Cerebellar nuclear complex (tissue), 1 donor: ENCODE data around the gene LHX1.

Experiments
- DNase-seq, 2 experiments: peaks; one replicate each; lab custom pipeline; 2025; lab: John Stamatoyannopoulos, UW

Gene LHX1

GRCh38 chr17:36939052-36939801 is 2.0 kb downstream of the LHX1 start:
- no peak for DNase-seq

- no peak for DNase-seq
Observed at GRCh38 chr17:36939802-36940312, 2.6 kb downstream of the LHX1 start.

DNA sequence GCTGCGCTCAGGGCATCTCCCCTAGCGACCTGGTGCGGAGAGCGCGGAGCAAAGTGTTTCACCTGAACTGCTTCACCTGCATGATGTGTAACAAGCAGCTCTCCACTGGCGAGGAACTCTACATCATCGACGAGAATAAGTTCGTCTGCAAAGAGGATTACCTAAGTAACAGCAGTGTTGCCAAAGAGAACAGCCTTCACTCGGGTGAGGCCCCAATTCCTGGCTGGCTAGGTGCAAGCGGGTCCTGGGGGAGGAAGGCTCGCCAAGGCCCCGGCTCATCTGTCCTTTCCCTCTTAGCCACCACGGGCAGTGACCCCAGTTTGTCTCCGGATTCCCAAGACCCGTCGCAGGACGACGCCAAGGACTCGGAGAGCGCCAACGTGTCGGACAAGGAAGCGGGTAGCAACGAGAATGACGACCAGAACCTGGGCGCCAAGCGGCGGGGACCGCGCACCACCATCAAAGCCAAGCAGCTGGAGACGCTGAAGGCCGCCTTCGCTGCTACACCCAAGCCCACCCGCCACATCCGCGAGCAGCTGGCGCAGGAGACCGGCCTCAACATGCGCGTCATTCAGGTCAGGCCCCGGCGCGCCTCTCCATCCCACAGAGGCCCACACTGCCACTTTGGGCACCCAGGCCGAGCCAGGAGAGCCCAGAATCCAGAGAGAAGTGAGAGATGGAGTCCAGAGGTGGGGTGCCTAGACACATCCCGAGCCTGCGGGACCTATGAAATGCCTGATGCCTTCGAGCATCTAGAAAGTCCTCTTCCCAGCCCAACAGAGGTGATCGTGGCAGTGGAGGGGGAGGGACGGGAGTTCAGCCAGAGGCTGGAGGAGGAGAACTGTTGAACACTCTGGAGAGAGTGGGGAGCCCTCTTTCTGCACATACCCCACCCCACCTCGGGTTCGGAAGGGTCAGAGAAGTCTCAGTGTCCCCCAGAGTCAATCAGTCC is 3.3 kb downstream of the LHX1 start:
- DNase-seq = no peak

- no peak for DNase-seq
Observed at GRCh38 chr17:36941265-36942010, 4.2 kb downstream of the LHX1 start.

GRCh38 chr17:36942019-36942599 is 4.8 kb downstream of the LHX1 start:
- DNase-seq = no peak

- DNase-seq = no peak
Observed at GRCh38 chr17:36942631-36943125, 5.4 kb downstream of the LHX1 start.

DNA sequence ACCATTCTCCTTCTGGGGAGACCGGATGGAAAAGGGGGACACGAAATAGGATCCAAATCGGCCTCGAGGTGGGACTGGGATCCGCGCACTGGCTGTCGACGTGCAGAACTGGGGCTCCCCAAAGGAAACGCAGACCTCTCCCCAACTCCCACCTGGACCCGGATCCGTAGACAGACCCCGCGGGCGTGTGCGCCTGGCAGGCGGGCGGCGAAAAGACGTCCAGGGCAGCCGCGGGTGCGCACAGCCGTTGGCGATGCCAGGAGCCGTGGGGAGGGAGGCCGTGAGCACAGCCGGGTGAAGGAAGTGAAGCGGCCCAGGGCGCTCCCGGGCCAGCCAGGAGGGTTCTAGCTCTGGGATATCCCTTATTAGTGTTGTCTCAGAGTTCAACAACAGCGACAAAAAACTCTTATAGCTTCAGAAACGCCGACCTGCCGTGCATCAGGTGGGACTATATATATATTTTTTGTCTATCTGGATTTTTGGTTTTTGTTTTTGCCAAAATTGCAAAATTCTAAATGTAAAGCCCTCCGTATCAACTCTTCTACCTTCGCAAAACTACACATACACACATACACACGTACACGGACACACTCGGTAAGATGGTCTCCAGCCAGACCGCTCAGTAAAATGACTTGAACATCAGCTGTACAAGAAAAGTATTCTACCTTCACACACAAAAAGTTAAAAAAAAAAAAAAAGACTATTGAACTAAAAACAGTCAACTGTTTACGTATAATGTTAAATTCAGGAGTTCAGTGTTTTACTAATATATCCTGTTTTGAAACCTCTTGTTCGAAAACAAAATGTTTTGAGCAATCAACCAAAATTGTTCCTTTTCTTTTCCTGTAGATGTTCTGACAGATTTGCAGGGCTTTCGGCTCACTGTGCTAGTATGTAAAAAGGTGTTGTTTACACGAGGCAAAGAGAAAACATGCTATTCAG is 6.2 kb downstream of the LHX1 start:
- DNase-seq = no peak

- no peak for DNase-seq
Observed at GRCh38 chr17:36944553-36944952, 7.3 kb downstream of the LHX1 start.

- DNase-seq = no peak
Observed at GRCh38 chr17:36945140-36945539, 7.9 kb downstream of the LHX1 start.

DNA sequence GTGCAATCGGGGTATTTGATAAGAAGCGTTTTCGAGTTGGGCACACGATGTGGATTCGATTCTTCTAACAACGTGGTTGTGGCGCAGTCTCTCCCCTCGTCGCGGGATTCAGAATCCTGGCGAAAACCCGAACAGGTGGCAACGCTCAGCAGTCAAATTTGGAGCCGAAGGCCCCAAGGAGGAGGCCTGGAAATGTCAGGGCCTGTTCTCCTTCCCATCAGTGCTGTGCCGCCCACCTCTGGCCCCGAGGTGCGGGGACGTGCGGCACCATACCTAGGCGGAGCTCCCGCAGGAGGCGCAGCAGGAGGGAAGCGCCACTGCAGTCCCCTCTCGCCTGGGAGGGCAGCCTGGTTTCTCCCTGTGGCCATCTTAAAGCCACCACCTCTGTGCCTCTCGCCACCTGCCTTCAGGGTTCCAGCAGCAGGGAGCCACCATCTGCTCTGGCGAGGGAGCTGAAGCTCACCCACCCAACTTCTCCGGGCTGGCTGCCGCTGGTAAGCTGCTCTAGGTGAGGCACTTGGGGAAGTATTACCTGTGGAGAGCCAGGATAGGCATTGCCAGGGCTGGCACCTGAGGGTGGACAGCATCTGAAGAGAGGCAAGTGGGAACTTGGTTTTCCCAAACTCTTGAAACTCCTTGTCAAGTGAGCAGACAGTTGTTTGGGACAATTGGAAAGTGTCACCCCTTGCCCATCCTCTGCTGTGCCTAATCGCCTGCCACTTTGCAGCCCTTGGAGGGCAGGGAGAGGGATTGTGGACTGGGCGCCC is 8.9 kb downstream of the LHX1 start:
- DNase-seq = no peak

DNA sequence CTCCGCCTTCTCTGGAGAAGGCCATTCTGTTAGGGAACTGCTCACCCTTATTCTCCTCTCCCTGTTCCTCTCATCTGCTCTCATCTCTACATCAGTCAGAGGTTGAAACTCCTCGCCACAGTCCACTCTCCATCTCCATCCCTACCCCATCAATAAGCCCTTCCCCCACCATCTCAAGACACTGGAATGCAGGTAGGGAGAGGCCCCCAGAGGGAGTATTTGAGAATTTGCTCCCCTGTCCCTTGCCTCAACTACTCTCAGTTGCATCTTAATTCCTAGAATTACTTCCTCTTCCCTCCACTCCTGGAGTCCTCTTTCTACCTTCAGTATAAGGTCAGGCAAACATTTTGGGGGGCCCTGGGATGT is 9.4 kb downstream of the LHX1 start:
- DNase-seq = no peak

DNA sequence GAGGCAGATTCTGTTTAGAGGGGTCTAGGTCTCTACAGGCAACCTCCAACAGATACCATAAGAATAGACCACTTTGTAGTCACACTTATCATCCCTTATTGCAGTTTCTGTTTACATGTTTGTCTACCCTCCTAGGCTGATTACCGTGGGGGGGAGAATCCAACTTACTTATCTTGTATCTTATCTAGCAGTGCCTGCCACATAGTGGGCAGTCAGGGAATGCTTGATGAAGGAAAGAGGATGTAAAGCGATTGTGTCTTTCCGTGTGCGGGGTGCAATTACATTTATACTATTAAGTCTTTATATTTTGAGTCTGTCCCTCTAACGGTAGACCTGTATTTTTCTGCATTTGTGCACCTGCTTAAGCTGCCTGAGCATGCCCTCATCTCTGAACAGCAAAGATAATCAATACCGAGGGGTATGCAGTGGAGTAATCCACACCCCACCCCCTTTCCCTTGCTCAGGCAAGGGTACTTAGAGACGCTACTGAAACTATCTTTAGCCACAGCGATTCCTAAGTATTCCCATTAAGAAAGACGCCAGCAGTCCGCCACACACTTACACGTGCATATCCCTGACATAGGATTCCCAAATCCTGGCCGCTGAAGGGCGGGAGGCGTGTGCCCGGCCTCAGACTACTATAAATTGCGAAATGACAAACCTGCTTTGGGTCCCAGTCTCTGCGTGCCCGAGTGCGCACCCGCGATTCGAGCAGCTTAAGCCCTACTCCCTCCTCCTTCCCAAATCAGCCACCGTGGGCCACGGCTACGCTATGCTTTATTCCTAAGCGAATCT is 10.8 kb downstream of the LHX1 start:
- DNase-seq = no peak

DNA sequence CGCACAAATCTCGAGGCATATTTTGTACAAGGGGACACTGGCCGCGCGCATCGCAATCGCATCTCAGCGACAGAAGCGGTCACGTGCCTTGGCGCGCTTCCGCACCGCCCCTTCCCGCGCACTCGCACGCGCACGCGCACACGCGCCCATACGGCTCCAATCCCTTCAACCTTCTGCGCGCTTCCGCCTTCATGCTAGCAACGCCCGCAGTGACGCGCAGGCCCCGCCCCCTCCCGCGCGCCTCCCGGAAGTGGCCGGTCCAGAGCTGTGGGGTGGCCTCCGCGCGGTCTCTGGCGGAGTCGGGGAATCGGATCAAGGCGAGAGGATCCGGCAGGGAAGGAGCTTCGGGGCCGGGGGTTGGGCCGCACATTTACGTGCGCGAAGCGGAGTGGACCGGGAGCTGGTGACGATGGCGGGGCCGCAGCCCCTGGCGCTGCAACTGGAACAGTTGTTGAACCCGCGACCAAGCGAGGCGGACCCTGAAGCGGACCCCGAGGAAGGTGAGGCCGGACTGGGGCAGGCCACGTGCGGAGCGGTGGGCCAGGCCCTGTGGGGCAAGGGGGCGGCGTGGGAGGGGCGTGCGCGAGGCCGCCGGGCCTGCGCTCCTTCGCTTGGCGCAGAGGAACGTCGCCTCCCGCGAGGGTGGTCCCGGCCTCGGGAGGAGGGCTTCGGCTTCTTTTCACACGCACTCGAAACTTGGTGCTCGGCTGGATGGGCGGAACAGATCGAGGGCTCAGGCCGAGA is 11.6 kb downstream of the LHX1 start, which contains the start of gene AATF:
TSS of gene AATF (plus strand) at position 238 of the 744 bp plus-strand sequence. CDS start at position 410, 172 bp downstream.
- DNase-seq = peak; percentile 77 to 87

GRCh38 chr17:36949461-36949927 is 12.2 kb downstream of the LHX1 start:
- DNase-seq = no peak

- DNase-seq = no peak
Observed at GRCh38 chr17:36950027-36950426, 12.8 kb downstream of the LHX1 start.

DNA sequence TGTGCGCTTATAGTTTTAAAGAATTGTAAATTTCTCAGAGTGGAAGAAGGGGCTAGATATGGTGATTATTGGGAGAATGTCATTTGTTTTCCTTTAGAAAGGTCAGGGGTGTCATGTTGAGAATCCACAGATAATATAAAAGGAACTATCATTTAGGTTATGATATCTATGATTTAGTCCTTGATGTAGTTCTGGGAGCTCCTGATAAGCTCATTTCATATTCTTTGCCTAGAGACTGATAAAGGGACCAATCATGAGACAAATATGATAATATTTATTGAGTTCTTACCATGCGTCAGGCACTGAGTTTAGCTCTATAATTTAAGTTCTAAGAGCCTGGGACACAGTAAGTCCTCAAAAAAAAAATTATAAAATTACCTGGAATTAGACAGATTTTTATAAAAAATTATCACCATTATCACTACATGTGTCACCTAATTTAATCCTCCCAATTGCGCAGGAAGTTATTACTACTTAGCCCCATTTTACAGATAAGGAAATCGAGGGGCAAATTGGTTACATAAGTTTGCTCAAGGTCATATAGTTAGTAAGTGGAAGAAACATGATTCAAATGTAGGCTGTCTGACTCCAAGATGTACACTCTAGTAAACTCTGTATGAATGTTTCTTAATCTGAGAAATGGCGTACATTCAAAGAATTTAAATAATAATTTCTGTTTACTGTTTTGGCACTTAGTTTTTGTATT is 14.0 kb downstream of the LHX1 start:
- no peak for DNase-seq

DNA sequence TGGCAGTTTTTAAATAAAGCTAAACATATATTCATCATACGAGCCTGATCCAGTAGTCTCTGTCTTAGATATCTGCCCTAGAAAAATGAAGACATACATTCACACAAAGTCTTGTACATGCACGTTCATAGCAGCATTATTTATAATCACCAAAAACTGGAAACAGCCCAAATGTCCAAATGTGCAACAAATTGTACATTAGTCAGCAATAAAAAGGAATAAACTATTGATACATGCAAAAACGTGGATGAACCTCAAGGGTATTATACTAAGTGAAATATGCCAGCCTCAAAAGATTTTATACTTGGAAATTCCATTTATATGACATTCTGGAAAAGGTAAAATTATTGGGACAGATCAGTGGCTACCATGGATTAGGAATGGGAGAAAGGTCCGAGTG is 34.2 kb downstream of the LHX1 start:
- DNase-seq = no peak
